Measurements from ENCODE around the gene PARPBP.

DNA sequence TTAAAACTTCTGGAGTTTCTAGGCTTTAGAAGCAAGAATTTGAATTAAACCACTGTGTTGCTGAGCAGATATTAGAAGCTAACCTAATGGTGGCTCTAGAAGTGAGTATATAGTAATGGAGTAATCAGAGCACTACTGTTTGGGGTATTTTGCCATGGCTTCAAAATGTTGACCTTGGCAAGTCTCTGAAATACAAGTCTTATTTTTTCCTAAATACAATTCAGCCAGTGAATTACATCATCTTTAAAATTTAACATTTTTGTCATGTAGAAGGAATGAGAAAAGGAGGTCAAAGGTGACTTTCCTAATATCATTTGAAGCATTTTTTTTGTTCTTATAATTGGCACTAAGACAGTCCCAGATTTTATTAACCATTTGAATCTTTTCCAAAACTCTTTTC is 52.5 kb downstream of the PARPBP start:
- TF ChIP-seq, protein P1, sequence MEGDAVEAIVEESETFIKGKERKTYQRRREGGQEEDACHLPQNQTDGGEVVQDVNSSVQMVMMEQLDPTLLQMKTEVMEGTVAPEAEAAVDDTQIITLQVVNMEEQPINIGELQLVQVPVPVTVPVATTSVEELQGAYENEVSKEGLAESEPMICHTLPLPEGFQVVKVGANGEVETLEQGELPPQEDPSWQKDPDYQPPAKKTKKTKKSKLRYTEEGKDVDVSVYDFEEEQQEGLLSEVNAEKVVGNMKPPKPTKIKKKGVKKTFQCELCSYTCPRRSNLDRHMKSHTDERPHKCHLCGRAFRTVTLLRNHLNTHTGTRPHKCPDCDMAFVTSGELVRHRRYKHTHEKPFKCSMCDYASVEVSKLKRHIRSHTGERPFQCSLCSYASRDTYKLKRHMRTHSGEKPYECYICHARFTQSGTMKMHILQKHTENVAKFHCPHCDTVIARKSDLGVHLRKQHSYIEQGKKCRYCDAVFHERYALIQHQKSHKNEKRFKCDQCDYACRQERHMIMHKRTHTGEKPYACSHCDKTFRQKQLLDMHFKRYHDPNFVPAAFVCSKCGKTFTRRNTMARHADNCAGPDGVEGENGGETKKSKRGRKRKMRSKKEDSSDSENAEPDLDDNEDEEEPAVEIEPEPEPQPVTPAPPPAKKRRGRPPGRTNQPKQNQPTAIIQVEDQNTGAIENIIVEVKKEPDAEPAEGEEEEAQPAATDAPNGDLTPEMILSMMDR (conservative IDR thresholded peaks at IDR 0.05; ENCODE audit: low read depth in 2 of 2) = no peak
- TF ChIP-seq ZNF331 (CRISPR knock-in tag; IDR thresholded peaks at IDR 0.05; ENCODE audit: low read depth) (no peak), EZH2phosphoT487 (IDR thresholded peaks at IDR 0.05; ENCODE audit: unreplicated experiment) (no peak), CREB1 (CRISPR knock-in tag; IDR thresholded peaks at IDR 0.05; ENCODE audit: low read depth) (no peak)

Measured in GM23338 (cell line).